A673 (cell line): ENCODE measurements around the gene COPZ1.

Source experiments
- EZH2 ChIP-seq: fragments of 200-600 bp; sonication (generic); IDR thresholded peaks from 2 replicates; pipeline ENCODE4 v1.6.1; 2017; ENCODE audit warnings: borderline replicate concordance, low read depth, mild to moderate bottlenecking, mixed read lengths, antibody characterized with exemption, low read length; ENCODE audit not compliant: poor library complexity, severe bottlenecking
- TF ChIP-seq, protein P1 (sequence below): fragments of 300-800, 200-600 bp; sonication (generic); conservative IDR thresholded peaks from 2 replicates; pipeline ENCODE4 v1.5.1; 2017; ENCODE audit warnings: low read depth, mild to moderate bottlenecking, antibody characterized with exemption, low read length, moderate library complexity, mixed read lengths

DNA sequence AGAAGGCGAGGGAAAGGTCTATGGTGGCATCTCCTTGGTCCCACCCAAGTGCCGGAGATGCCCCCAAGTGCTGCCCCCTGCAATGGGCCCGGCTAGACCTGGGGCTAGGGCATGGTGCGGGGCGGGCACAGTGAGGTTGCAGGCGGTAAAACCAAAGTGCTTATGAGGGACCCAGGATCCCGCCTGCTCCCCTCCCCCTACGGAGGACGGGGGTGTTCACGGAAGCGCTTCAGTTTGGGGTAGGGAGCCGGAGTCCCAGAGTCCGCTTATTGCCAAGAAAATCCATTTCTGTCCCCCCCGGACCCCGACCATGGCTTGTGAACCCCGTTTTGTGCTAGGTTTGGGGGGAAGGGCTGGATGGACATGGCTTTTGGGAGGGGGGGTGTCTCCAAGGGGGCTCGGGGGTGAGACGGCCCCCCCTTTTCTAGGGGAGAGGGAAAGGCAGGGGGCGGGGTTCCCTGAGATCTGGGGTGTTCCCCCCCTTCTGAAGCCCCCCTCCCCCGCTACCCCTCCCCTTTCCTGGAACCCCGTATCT lies 44.7 kb downstream of the COPZ1 start:
- TF ChIP-seq, protein P1, sequence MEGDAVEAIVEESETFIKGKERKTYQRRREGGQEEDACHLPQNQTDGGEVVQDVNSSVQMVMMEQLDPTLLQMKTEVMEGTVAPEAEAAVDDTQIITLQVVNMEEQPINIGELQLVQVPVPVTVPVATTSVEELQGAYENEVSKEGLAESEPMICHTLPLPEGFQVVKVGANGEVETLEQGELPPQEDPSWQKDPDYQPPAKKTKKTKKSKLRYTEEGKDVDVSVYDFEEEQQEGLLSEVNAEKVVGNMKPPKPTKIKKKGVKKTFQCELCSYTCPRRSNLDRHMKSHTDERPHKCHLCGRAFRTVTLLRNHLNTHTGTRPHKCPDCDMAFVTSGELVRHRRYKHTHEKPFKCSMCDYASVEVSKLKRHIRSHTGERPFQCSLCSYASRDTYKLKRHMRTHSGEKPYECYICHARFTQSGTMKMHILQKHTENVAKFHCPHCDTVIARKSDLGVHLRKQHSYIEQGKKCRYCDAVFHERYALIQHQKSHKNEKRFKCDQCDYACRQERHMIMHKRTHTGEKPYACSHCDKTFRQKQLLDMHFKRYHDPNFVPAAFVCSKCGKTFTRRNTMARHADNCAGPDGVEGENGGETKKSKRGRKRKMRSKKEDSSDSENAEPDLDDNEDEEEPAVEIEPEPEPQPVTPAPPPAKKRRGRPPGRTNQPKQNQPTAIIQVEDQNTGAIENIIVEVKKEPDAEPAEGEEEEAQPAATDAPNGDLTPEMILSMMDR = no peak
- TF ChIP-seq EZH2 = no peak
